Caco-2 (cell line): ENCODE measurements around the gene ATP9B. TPM values are rescaled to one million over a fixed set of nuclear protein-coding genes. Genes with fewer than 3 reads are reported as not detected.
A peak's percentile ranks its signal among the peaks of the same experiment; 100 is the strongest.

Experiments
- BruUV-seq: library from RNA; stranded (reverse); fragments of 400-500 nt; replicated peaks from 2 replicates; lab custom pipeline; 2021; lab: Mats Ljungman, UMichigan
- CTCF ChIA-PET: fragments of 300-600 bp; sonication (Branson Sonifier 250); formaldehyde crosslinking; loops from one replicate; lab custom pipeline; 2022; ENCODE audit warnings: antibody characterized with exemption; lab: Charles Lee
- POLR2A ChIA-PET: fragments of 300-600 bp; sonication (Branson Sonifier 250); formaldehyde crosslinking; loops from one replicate; lab custom pipeline; 2022; ENCODE audit warnings: antibody characterized with exemption; lab: Charles Lee
- DNase-seq, 2 experiments: peaks; one replicate each; pipeline versions ENCODE4 v3.0.0 to v3.0.0-alpha.2; 2020 to 2022
- H3K27me3 ChIP-seq: replicated peaks from 2 replicates; pipeline ENCODE4 v1.6.0; 2011; ENCODE audit warnings: low read length; ENCODE audit not compliant: control insufficient read depth, insufficient read depth
- H3K36me3 ChIP-seq: 2 replicates; pipeline ENCODE4 v1.5.1; 2011; ENCODE audit warnings: low read length; ENCODE audit not compliant: control insufficient read depth, insufficient read depth
- H3K4me1 ChIP-seq: fragments of 250-450 bp; sonication (Bioruptor Pico); 2 replicates; pipeline ENCODE4 v1.5.1; 2020; ENCODE audit warnings: mild to moderate bottlenecking
- H3K4me3 ChIP-seq: 2 replicates; pipeline ENCODE4 v1.5.1; 2011; ENCODE audit warnings: low read depth, mild to moderate bottlenecking, control low read depth, low read length
- H3K9me3 ChIP-seq: fragments of 250-450 bp; sonication (Bioruptor Pico); 2 replicates; pipeline ENCODE4 v1.5.1; 2020; ENCODE audit warnings: mild to moderate bottlenecking, moderate library complexity
- H3K27ac Mint-ChIP-seq: one replicate; pipeline ENCODE4 v1.8.0; 2022; ENCODE audit warnings: mixed read lengths; ENCODE audit not compliant: unreplicated experiment
- H3K27me3 Mint-ChIP-seq: one replicate; pipeline ENCODE4 v1.8.0; 2022; ENCODE audit warnings: mixed read lengths; ENCODE audit not compliant: insufficient read depth, unreplicated experiment
- H3K36me3 Mint-ChIP-seq: one replicate; pipeline ENCODE4 v1.8.0; 2022; ENCODE audit warnings: mild to moderate bottlenecking, mixed read lengths; ENCODE audit not compliant: insufficient read depth, unreplicated experiment
- H3K4me1 Mint-ChIP-seq: one replicate; pipeline ENCODE4 v1.8.0; 2022; ENCODE audit warnings: low read depth, mixed read lengths; ENCODE audit not compliant: unreplicated experiment
- H3K4me3 Mint-ChIP-seq: one replicate; pipeline ENCODE4 v1.8.0; 2022; ENCODE audit warnings: mild to moderate bottlenecking, moderate library complexity, mixed read lengths; ENCODE audit not compliant: unreplicated experiment
- H3K9me3 Mint-ChIP-seq: one replicate; pipeline ENCODE4 v1.8.0; 2022; ENCODE audit warnings: mixed read lengths; ENCODE audit not compliant: unreplicated experiment
- CTCF ChIP-seq, 2 experiments: fragments of 200-600 bp in 1 of 2; IDR thresholded peaks; 1 replicate in 1 of 2; 2 replicates in 1 of 2; pipeline versions ENCODE4 v1.5.1 to v1.8.0; 2011 to 2022; ENCODE audit warnings: antibody characterized with exemption in 1 of 2, control low read depth in 1 of 2, inconsistent platforms in 1 of 2, low read depth in 1 of 2, low read length in 1 of 2, mild to moderate bottlenecking in 1 of 2, moderate library complexity in 1 of 2; ENCODE audit not compliant: insufficient read depth in 1 of 2, severe bottlenecking in 1 of 2, unreplicated experiment in 1 of 2
- intact Hi-C: fragments of 100-400 bp; cut with micrococcal nuclease; formaldehyde crosslinking; loops from one replicate; pipeline ENCODE4 v1.10.0; 2022; ENCODE audit not compliant: unreplicated experiment
- total RNA-seq: library from RNA; stranded (reverse); gene quantifications from 2 replicates; pipeline ENCODE4 v1.2.3, GENCODE V29; 2022

The ATP9B gene
- total RNA-seq, 1 experiment from 2014 or later: 15.8 TPM

GRCh38 chr18:79379931-79380815 lies 311.0 kb downstream of the ATP9B start:
- no peaks in the 10 kb centered on the region for H3K36me3 ChIP-seq
- no TSS peak for BruUV-seq
- Mint-ChIP-seq H3K27me3 (peaks cover 4% of the 10 kb centered on the region), H3K9me3 (no peaks in the 10 kb centered on the region), H3K4me3 (no peak overlapping the region), H3K36me3 (peaks cover 5% of the 10 kb centered on the region), H3K4me1 (peaks cover 5% of the 10 kb centered on the region), H3K27ac (no peak overlapping the region)
- no peaks in the 10 kb centered on the region for H3K9me3 ChIP-seq
- no peaks in the 10 kb centered on the region for H3K27me3 ChIP-seq
- H3K4me3 ChIP-seq: no peak overlapping the region
- DNase-seq: no peak
- CTCF ChIA-PET: no interaction called here
- H3K4me1 ChIP-seq: no peaks in the 10 kb centered on the region
- POLR2A ChIA-PET: no interaction called here
- intact Hi-C loops: loop anchor here (1.0 kb wide), 1 partner anchor 148 kb away; no protein-coding TSS in a partner anchor
- no peak for TF ChIP-seq CTCF (IDR thresholded peaks at IDR 0.05; ENCODE audit: insufficient read depth in 1 of 2, low read depth in 1 of 2, low read length in 1 of 2, severe bottlenecking in 1 of 2, unreplicated experiment in 1 of 2)

GRCh38 chr18:79380816-79381806 lies 311.9 kb downstream of the ATP9B start:
- no peaks in the 10 kb centered on the region for H3K9me3 ChIP-seq
- POLR2A ChIA-PET: no interaction called here
- DNase-seq: peak; percentile 42 to 63
- Mint-ChIP-seq H3K4me3 (no peak overlapping the region), H3K27ac (no peak overlapping the region), H3K9me3 (no peaks in the 10 kb centered on the region), H3K36me3 (peaks cover 5% of the 10 kb centered on the region), H3K27me3 (peaks cover 4% of the 10 kb centered on the region), H3K4me1 (peaks cover 5% of the 10 kb centered on the region)
- no peaks in the 10 kb centered on the region for H3K36me3 ChIP-seq
- no peaks in the 10 kb centered on the region for H3K4me1 ChIP-seq
- H3K27me3 ChIP-seq: no peaks in the 10 kb centered on the region
- H3K4me3 ChIP-seq: no peak overlapping the region
- CTCF ChIA-PET: no interaction called here
- BruUV-seq: no TSS peak
- intact Hi-C loops: loop anchor here (1.0 kb wide), 2 partner anchors 147 to 263 kb away; no protein-coding TSS in a partner anchor
- TF ChIP-seq CTCF (IDR thresholded peaks at IDR 0.05; ENCODE audit: insufficient read depth in 1 of 2, low read depth in 1 of 2, low read length in 1 of 2, severe bottlenecking in 1 of 2, unreplicated experiment in 1 of 2): peak; percentile 59

GRCh38 chr18:79381811-79382311 lies 312.7 kb downstream of the ATP9B start:
- Mint-ChIP-seq H3K36me3 (peaks cover 5% of the 10 kb centered on the region), H3K27ac (no peak overlapping the region), H3K9me3 (no peaks in the 10 kb centered on the region), H3K4me3 (no peak overlapping the region), H3K27me3 (peaks cover 4% of the 10 kb centered on the region), H3K4me1 (peaks cover 5% of the 10 kb centered on the region)
- no peaks in the 10 kb centered on the region for H3K27me3 ChIP-seq
- no peaks in the 10 kb centered on the region for H3K36me3 ChIP-seq
- H3K4me1 ChIP-seq: no peaks in the 10 kb centered on the region
- no peak for DNase-seq
- ChIA-PET CTCF (interaction anchor here (0.5 kb wide), 1 partner anchor 211 kb away, joined by 5 read pairs; no protein-coding TSS in a partner anchor), POLR2A (no interaction called here)
- H3K9me3 ChIP-seq: no peaks in the 10 kb centered on the region
- no peak overlapping the region for H3K4me3 ChIP-seq
- TF ChIP-seq CTCF (IDR thresholded peaks at IDR 0.05; ENCODE audit: insufficient read depth in 1 of 2, low read depth in 1 of 2, low read length in 1 of 2, severe bottlenecking in 1 of 2, unreplicated experiment in 1 of 2): no peak
- no TSS peak for BruUV-seq
- intact Hi-C loops: loop anchor here (1.0 kb wide), 1 partner anchor 262 kb away; no protein-coding TSS in a partner anchor
